HG03460 (cell line): ENCODE data around the gene HINFP.
"Not testable (repeated sequence)": the region's sequence is repeated elsewhere in the genome, so short reads cannot be mapped to it uniquely, and the experiment has no call there.

ENCODE experiments used
- ATAC-seq: cut with Tn5 transposase; IDR thresholded peaks from one replicate; pipeline ENCODE4 v1.9.1; 2021; ENCODE audit not compliant: unreplicated experiment

The HINFP gene

GRCh38 chr11:119117004-119117706, 4.2 kb upstream of the HINFP start:
- ATAC-seq: no peak

- ATAC-seq: no peak
Measured at GRCh38 chr11:119118227-119118626, 3.2 kb upstream of the HINFP start.

DNA sequence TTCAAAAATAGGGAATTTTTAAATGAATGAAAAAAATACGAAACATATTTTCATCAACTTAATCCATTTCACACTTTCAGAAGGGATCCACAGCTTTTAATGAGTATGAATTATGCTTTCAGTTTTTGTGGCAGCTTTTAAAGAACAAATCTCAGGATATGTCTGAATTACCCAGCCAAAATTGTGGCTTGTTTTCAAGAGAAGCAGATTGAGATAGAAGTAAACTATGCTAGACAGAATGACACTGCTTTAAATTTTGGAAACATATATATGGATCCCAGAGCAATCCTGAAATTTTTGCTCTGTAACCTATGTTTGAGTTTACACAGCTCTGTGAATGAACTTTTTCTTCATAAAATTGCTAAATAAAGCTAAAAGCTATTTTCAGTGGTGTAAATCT, 2.4 kb upstream of the HINFP start:
- no peak for ATAC-seq

- ATAC-seq: no peak
Measured at GRCh38 chr11:119120639-119121007, 757 bp upstream of the HINFP start.

GRCh38 chr11:119121811-119122124, 388 bp downstream of the HINFP start:
- no peak for ATAC-seq

DNA sequence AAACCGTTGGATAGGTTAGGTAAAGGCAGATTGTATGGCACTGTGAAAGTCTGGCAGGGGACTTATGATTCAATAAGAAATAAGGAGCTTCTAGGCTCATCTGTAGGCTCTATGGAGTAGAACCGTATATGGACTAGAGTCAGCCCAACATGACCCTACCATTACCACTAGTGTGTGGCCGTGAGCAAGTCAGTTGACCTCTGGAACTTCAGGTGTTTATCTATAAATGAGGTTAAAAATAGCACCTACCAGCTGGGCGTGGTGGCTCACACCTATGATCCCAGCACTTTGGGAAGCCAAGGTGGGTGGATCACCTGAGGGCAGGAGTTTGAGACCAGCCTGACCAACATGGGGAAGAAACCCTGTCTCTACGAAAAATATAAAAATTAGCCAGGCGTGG, 4.4 kb downstream of the HINFP start:
- no peak for ATAC-seq

DNA sequence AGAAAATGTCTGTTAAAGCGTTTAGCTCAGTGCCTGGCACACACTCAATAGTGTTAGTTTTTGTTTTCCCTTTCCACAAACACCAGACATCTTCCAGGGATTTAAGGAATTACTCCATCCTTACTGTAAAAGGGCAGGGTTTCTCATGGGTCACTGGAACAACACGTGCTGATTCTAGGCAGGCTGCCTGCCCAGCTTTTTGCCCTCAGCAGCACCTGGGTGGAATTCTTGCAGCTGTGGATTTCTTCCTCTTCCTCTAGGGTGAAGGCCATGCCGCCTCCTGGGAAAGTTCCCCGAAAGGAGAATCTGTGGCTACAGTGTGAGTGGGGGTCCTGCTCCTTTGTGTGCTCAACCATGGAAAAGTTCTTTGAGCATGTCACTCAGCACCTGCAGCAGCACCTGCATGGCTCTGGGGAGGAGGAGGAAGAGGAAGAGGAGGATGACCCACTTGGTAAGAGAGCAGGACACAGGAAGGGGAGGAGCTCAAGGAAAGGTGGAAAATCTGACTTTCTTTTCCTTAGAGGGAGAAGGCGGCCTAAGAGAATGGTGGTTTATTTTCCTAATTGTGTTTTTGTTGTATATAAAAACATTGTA, 5.4 kb downstream of the HINFP start:
- ATAC-seq: no peak

GRCh38 chr11:119130662-119131061, 9.3 kb downstream of the HINFP start:
- no peak for ATAC-seq

DNA sequence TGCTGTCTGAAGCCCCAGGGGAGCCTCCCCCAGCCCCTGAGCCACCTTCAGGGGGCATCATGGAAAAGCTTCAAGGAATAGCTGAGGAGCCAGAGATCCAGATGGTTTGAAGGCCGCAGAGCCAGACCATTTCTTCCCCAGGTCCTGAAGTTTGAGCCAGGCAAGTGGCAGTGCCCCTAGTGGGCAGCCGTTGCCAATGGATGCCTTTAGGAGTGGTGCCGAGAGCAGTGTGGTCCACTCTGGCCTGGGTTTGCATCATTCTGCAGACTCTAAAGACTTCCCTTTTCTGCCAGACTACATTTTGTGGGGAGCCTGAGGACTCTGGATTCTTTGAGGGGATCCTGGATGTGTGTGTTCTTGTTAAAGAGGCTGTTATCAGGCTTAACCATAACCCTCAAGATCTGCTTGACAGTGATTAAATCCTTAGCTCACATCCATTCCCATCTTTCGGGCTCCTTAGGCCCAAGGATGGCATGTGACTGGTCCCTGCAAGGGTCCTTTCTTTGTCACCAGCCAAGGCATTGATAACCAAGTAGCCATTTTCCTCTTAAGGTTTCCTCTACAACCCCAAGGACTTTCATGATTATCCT, 13.1 kb downstream of the HINFP start:
- ATAC-seq: no peak

DNA sequence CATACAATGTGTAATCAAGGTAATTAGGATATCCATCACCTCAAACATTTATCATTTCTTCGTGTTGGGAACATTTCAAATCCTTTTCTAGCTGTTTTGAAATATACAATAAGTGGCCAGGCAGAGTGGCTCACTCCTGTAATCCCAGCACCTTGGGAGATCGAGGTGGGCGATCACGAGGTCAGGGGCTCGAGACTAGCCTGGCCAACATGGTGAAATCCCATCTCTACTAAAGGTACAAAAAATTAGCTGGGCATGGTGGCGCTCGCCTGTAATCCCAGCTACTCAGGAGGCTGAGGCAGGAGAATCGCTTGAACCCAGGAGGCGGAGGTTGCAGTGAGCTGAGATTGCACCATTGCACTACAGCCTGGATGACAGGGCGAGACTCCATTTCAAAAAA, 17.9 kb downstream of the HINFP start:
- ATAC-seq: not testable (repeated sequence)

GRCh38 chr11:119144825-119145486, 23.6 kb downstream of the HINFP start:
- no peak for ATAC-seq

GRCh38 chr11:119145551-119145950, 24.2 kb downstream of the HINFP start:
- ATAC-seq: no peak

- no peak for ATAC-seq
Measured at GRCh38 chr11:119147604-119148333, 26.4 kb downstream of the HINFP start.

DNA sequence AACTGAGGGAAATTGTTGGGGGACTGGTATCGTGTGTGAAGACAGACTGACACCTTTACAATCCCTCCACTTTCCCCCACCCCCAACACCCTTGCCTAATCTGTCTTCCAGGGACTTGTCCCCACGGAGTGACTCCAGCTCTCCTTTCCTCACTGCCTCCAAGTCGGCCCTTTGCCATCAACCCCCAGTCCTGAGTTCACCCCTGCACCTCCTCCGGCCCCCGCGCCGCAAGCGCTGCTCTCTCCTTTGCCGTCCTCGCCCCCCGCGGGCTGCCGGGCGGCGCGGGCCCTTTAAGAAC, 27.3 kb downstream of the HINFP start:
- no peak for ATAC-seq

GRCh38 chr11:119149018-119149785, 27.8 kb downstream of the HINFP start, which contains the start of gene ABCG4:
TSS of gene ABCG4 (plus strand) at chr11:119149052. CDS start at chr11:119149966, 914 bp downstream.
- ATAC-seq: no peak

GRCh38 chr11:119149786-119150275, 28.5 kb downstream of the HINFP start:
- no peak for ATAC-seq

DNA sequence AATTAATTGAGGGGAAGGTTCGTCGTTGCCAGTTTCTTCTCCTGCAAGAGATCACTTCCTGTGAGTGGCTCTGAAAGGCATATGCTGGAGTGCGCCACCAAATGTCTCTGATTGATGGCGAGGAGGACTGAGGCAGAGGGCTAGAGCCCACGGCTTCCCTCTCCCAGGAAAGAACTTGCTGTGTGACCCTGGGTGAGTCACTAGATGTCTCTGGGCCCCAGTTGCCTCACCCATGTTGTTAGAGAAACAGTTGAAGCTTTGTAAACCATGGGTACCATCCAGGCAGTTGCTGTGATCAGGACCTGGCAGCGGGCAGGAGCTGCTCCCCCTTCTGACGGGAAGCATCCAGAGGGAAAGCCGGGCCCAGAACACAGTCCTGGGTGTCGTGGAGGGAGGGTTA, 30.7 kb downstream of the HINFP start:
- ATAC-seq: no peak

GRCh38 chr11:119152604-119153003, 31.2 kb downstream of the HINFP start:
- no peak for ATAC-seq

- no peak for ATAC-seq
Measured at GRCh38 chr11:119153049-119153818, 31.9 kb downstream of the HINFP start.

- ATAC-seq: no peak
Measured at GRCh38 chr11:119154178-119154577, 32.8 kb downstream of the HINFP start.
